Spleen (tissue), 11 donors: ENCODE data around the gene ALDH1A1. TPM values are rescaled to one million over a fixed set of nuclear protein-coding genes. Genes with fewer than 3 reads are reported as not detected.

Experiments used
- DNase-seq: peaks from one replicate; pipeline ENCODE4 v3.0.0-alpha.2; 2020
- H3K27ac ChIP-seq, 8 donors: fragments of 200-600 bp; sonication (generic) in 7 of 8; 1 replicate in 4 of 8; 2 replicates in 4 of 8; pipeline versions ENCODE4 v1.5.0 to v1.8.0; 2016 to 2021; ENCODE audit warnings: inconsistent platforms in 4 of 8, mild to moderate bottlenecking in 4 of 8, moderate library complexity in 1 of 8
- H3K27me3 ChIP-seq, 7 donors: fragments of 200-600 bp; sonication (generic) in 6 of 7; replicated peaks in 1 of 7; 1 replicate in 4 of 7; 2 replicates in 3 of 7; pipeline versions ENCODE4 v1.5.0 to v1.8.0; 2016 to 2021; ENCODE audit warnings: inconsistent platforms in 3 of 7, mild to moderate bottlenecking in 1 of 7
- H3K36me3 ChIP-seq, 6 donors: fragments of 200-600 bp; sonication (generic) in 5 of 6; 1 replicate in 4 of 6; 2 replicates in 2 of 6; pipeline versions ENCODE4 v1.5.0 to v1.8.0; 2016 to 2021; ENCODE audit warnings: inconsistent platforms in 2 of 6
- H3K4me1 ChIP-seq, 6 donors: fragments of 200-600 bp; sonication (generic) in 5 of 6; 1 replicate in 3 of 6; 2 replicates in 3 of 6; pipeline versions ENCODE4 v1.5.0 to v1.8.0; 2016 to 2021; ENCODE audit warnings: inconsistent platforms in 3 of 6
- H3K4me3 ChIP-seq, 8 donors: fragments of 200-600 bp; sonication (generic) in 7 of 8; 1 replicate in 4 of 8; 2 replicates in 4 of 8; pipeline versions ENCODE4 v1.5.0 to v1.8.0; 2016 to 2021; ENCODE audit warnings: inconsistent platforms in 4 of 8, mild to moderate bottlenecking in 4 of 8, moderate library complexity in 2 of 8
- H3K9me3 ChIP-seq, 8 donors: fragments of 200-600 bp; sonication (generic) in 7 of 8; 1 replicate in 4 of 8; 2 replicates in 4 of 8; pipeline versions ENCODE4 v1.5.0 to v1.8.0; 2016 to 2021; ENCODE audit warnings: inconsistent platforms in 4 of 8
- CTCF ChIP-seq, 11 experiments: fragments of 200-600 bp in 7 of 11; fragments of 450-650 bp in 4 of 11; sonication (generic) in 4 of 11; IDR thresholded peaks in 8 of 11; conservative IDR thresholded peaks in 3 of 11; 1 replicate in 7 of 11; 2 replicates in 4 of 11; pipeline versions ENCODE4 v1.4.0 to v1.8.0; 2016 to 2021; ENCODE audit warnings: antibody characterized with exemption in 11 of 11, inconsistent platforms in 4 of 11, mild to moderate bottlenecking in 1 of 11
- POLR2A ChIP-seq, 3 donors: fragments of 450-650 bp; IDR thresholded peaks; one replicate each; pipeline ENCODE4 v1.5.1; 2017; ENCODE audit warnings: antibody characterized with exemption in 3 of 3, mild to moderate bottlenecking in 1 of 3
- POLR2AphosphoS5 ChIP-seq, 3 donors: sonication (generic); formaldehyde crosslinking; IDR thresholded peaks; one replicate each; pipeline ENCODE4 v1.5.1; 2017; ENCODE audit warnings: antibody characterized with exemption in 3 of 3
- WGBS, 5 donors: extraction: QIAGEN DNeasy Blood & Tissue Kit in 3 of 5; methylation state at CpG; one replicate each; pipeline versions ENCODE4 v1.1.5 to v1.1.7; 2013 to 2018; 5-methylcytosine and 5-hydroxymethylcytosine counted together
- intact Hi-C: fragments of 100-400 bp; cut with DNase I; formaldehyde crosslinking; loops from one replicate; pipeline ENCODE4 v1.15.0; 2023; ENCODE audit warnings: low total_unique reads
- polyA plus RNA-seq, 3 donors: library from polyadenylated mRNA; stranded (reverse); fragments of 200-250 nt; gene quantifications; one replicate each; pipeline ENCODE4 v1.2.1, GENCODE V29; 2013
- total RNA-seq, 7 donors: library from RNA; depleted of rRNA in 3 of 7; stranded (reverse); fragments of >200 nt in 3 of 7; fragmentation: NEBNext Ultra II Directional in 4 of 7; extraction: Animal tissue kit (Norgen Biotek cat#: 25700) in 4 of 7; gene quantifications; one replicate each; pipeline versions ENCODE4 v1.1.0 to v1.2.1, GENCODE V29; 2016 to 2021
- donor health status: healthy with polysubstance abuse.
- donor health status: DM: no; HTN: no; CAD: no; lungs with moderate emphysema.
- donor health status: DM: no; HTN: no; CAD: no.
- donor health status: Bipolar disorder and iron deficiency.
- donor health status: healthy.
- donor health status: DM: no; HTN: no; CAD: no.
- donor health status: DM: yes; HTN: yes; CAD: no.

ALDH1A1 gene
- total and polyA plus RNA-seq, 10 donors: 19.1 to 129 (median 64.4) TPM

- no peak for DNase-seq
- Histone ChIP-seq H3K9me3 (no peaks in the 10 kb centered on the region), H3K36me3 (no peaks in the 10 kb centered on the region), H3K27me3 (no peaks in the 10 kb centered on the region), H3K27ac (no peak overlapping the region), H3K4me3 (no peak overlapping the region), H3K4me1 (no peaks in the 10 kb centered on the region)
- 79 to 88% (median 84%) methylated on average over 1 of the region's 1 CpG for WGBS, 5 donors
- TF ChIP-seq POLR2AphosphoS5 (IDR thresholded peaks at IDR 0.05): no peak
- no peak for TF ChIP-seq CTCF (IDR thresholded peaks at IDR 0.05 in 8 of 11, conservative IDR thresholded peaks at IDR 0.05 in 3 of 11)
- TF ChIP-seq POLR2A (IDR thresholded peaks at IDR 0.05): no peak
- intact Hi-C loops: no loop called here
These were observed 26.7 kb upstream of the ALDH1A1 start for GRCh38 chr9:72979405-72980100.

GRCh38 chr9:72978744-72979143 is 25.9 kb upstream of the ALDH1A1 start:
- intact Hi-C loops: no loop called here
- 73 to 96% (median 76%) methylated on average over 1 of the region's 1 CpG for WGBS, 5 donors
- Histone ChIP-seq H3K27me3 (no peaks in the 10 kb centered on the region), H3K4me1 (no peaks in the 10 kb centered on the region), H3K9me3 (no peaks in the 10 kb centered on the region), H3K36me3 (no peaks in the 10 kb centered on the region), H3K4me3 (no peak overlapping the region), H3K27ac (no peak overlapping the region)
- no peak for TF ChIP-seq POLR2A (IDR thresholded peaks at IDR 0.05)
- TF ChIP-seq POLR2AphosphoS5 (IDR thresholded peaks at IDR 0.05): no peak
- no peak for TF ChIP-seq CTCF (IDR thresholded peaks at IDR 0.05 in 8 of 11, conservative IDR thresholded peaks at IDR 0.05 in 3 of 11)
- DNase-seq: no peak

DNA sequence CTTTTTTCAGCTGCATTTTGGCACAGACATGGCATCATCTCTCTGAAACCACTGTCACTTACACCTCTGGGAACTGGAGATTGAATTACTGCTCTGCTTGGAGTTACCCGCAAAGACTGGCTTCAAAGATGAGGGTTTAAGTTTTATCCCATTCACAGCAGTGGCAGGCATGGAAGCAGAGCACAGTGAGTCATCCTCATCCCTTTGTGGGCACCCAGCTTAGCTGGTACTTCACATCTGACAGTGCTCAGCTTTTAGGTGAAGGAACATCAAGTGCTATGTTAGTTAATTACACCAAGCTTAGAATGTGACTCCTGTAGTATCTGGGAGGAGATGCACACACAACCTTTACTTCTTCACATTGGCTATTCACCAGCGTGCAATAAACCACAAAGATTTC is 24.8 kb upstream of the ALDH1A1 start:
- no peak for TF ChIP-seq POLR2AphosphoS5 (IDR thresholded peaks at IDR 0.05)
- WGBS, 5 donors: 63 to 83% (median 73%) methylated on average over 2 of the region's 2 CpGs
- no peaks in the 10 kb centered on the region for H3K27me3 ChIP-seq
- H3K27ac ChIP-seq: no peak overlapping the region
- no peak for DNase-seq
- H3K4me1 ChIP-seq: no peaks in the 10 kb centered on the region
- no peaks in the 10 kb centered on the region for H3K9me3 ChIP-seq
- no peaks in the 10 kb centered on the region for H3K36me3 ChIP-seq
- intact Hi-C loops: no loop called here
- no peak overlapping the region for H3K4me3 ChIP-seq

GRCh38 chr9:72974501-72974900 is 21.6 kb upstream of the ALDH1A1 start:
- no peak overlapping the region for H3K4me3 ChIP-seq
- no peaks in the 10 kb centered on the region for H3K27me3 ChIP-seq
- H3K36me3 ChIP-seq: no peaks in the 10 kb centered on the region
- no peak for DNase-seq
- intact Hi-C loops: no loop called here
- H3K27ac ChIP-seq: no peak overlapping the region
- H3K4me1 ChIP-seq: no peaks in the 10 kb centered on the region
- TF ChIP-seq POLR2A (IDR thresholded peaks at IDR 0.05): no peak
- TF ChIP-seq POLR2AphosphoS5 (IDR thresholded peaks at IDR 0.05): no peak
- no peak for TF ChIP-seq CTCF (IDR thresholded peaks at IDR 0.05 in 8 of 11, conservative IDR thresholded peaks at IDR 0.05 in 3 of 11)
- no peaks in the 10 kb centered on the region for H3K9me3 ChIP-seq

DNA sequence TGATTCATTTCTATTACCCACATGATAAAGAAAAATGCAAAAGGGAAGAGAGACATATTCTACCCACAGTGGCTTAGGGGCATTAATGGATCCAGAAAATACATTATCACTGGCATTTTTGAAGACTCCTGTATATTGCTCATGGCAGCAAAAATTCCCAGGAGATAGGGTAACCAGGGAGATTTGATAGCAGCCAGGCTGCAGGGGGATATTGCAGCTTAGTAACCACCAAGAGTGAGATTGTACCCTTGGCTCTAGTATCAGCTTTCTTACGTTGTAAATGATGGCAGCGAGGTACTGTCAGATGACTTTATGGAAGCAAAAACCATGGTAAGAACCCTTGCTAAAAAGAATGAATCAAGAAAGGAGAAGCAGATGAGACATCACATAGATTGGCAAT is 19.8 kb upstream of the ALDH1A1 start:
- H3K4me1 ChIP-seq: no peaks in the 10 kb centered on the region
- H3K4me3 ChIP-seq: no peak overlapping the region
- no peaks in the 10 kb centered on the region for H3K27me3 ChIP-seq
- no peaks in the 10 kb centered on the region for H3K36me3 ChIP-seq
- intact Hi-C loops: no loop called here
- no peak overlapping the region for H3K27ac ChIP-seq
- DNase-seq: no peak
- WGBS, 5 donors: 94 to 99% (median 96%) methylated on average over 2 of the region's 2 CpGs
- no peaks in the 10 kb centered on the region for H3K9me3 ChIP-seq
- no peak for TF ChIP-seq CTCF (IDR thresholded peaks at IDR 0.05 in 8 of 11, conservative IDR thresholded peaks at IDR 0.05 in 3 of 11)
- TF ChIP-seq POLR2AphosphoS5 (IDR thresholded peaks at IDR 0.05): no peak
- TF ChIP-seq POLR2A (IDR thresholded peaks at IDR 0.05): no peak
